PC-9 (cell line): ENCODE results near the gene ARSG.

ENCODE experiments used
- CTCF ChIP-seq: fragments of 200-600 bp; sonication (generic); conservative IDR thresholded peaks from 2 replicates; pipeline ENCODE4 v1.6.1; 2017; ENCODE audit warnings: mixed run types, antibody characterized with exemption, mild to moderate bottlenecking, moderate library complexity
- EZH2 ChIP-seq: fragments of 200-600 bp; sonication (generic); IDR thresholded peaks from 2 replicates; pipeline ENCODE4 v1.8.0; 2017; ENCODE audit warnings: antibody characterized with exemption, low read depth

GRCh38 chr17:68324654-68325336 lies 33.5 kb downstream of the ARSG start:
- TF ChIP-seq CTCF (no peak), EZH2 (no peak)
